Endothelial cell of umbilical vein (primary cell): ENCODE measurements around the gene PIEZO2. TPM values are rescaled to one million over a fixed set of nuclear protein-coding genes. Genes with fewer than 3 reads are reported as not detected.

ENCODE experiments used
- BruUV-seq: library from RNA; stranded (reverse); fragments of 400-500 nt; replicated peaks from 2 replicates; lab custom pipeline; 2021; lab: Mats Ljungman, UMichigan
- CTCF ChIA-PET: fragments of 300-600, 350-600 bp; sonication (Branson Sonifier 250); formaldehyde crosslinking; loops from one replicate; lab custom pipeline; 2021; ENCODE audit warnings: antibody characterized with exemption, inconsistent platforms; lab: Charles Lee
- POLR2A ChIA-PET: fragments of 300-600, 350-600 bp; sonication (Branson Sonifier 250); formaldehyde crosslinking; loops from one replicate; lab custom pipeline; 2021; ENCODE audit warnings: antibody characterized with exemption, inconsistent platforms; lab: Charles Lee
- DNase-seq: peaks from one replicate; pipeline ENCODE4 v3.0.0-alpha.2; 2011; ENCODE audit warnings: low read depth, low spot score
- FAIRE-seq: peaks from 2 replicates; lab custom pipeline; 2011; peaks lifted over from hg19 to GRCh38; lab: Jason Lieb, UNC
- H2AFZ ChIP-seq: 2 replicates; pipeline ENCODE4 v1.6.0; 2012; ENCODE audit warnings: low read depth, low read length, control low read depth, inconsistent platforms
- H3K27ac ChIP-seq: 2 replicates; pipeline ENCODE4 v1.5.1; 2011; ENCODE audit warnings: low read depth, mild to moderate bottlenecking, control low read depth, low read length, moderate library complexity; ENCODE audit not compliant: insufficient read depth
- H3K27me3 ChIP-seq, 2 experiments: 2 replicates each; pipeline versions ENCODE4 v1.6.0 to v1.6.1; 2011; ENCODE audit warnings: low read length in 2 of 2, mixed read lengths in 1 of 2; ENCODE audit not compliant: control insufficient read depth in 2 of 2, insufficient read depth in 2 of 2
- H3K36me3 ChIP-seq, 2 experiments: 2 replicates in 1 of 2; 3 replicates in 1 of 2; pipeline ENCODE4 v1.5.1; 2011; ENCODE audit warnings: low read length in 2 of 2, mild to moderate bottlenecking in 1 of 2, moderate library complexity in 1 of 2; ENCODE audit not compliant: control insufficient read depth in 2 of 2, insufficient read depth in 2 of 2; ENCODE audit errors: extremely low read depth in 1 of 2
- H3K4me1 ChIP-seq: 3 replicates; pipeline ENCODE4 v1.5.1; 2011; ENCODE audit warnings: mild to moderate bottlenecking, low read length; ENCODE audit not compliant: control insufficient read depth, insufficient read depth; ENCODE audit errors: extremely low read depth
- H3K4me2 ChIP-seq: 2 replicates; pipeline ENCODE4 v1.6.1; 2011; ENCODE audit warnings: low read length, control low read depth, mixed read lengths; ENCODE audit not compliant: insufficient read depth
- H3K4me3 ChIP-seq, 3 experiments: fragments of 200-600 bp in 1 of 3; sonication (generic), shearing (Covaris generic) in 1 of 3; replicated peaks in 1 of 3; 2 replicates each; pipeline ENCODE4 v1.5.1; 2011 to 2016; ENCODE audit warnings: control low read depth in 3 of 3, low read length in 3 of 3, mild to moderate bottlenecking in 2 of 3, inconsistent platforms in 1 of 3, low read depth in 1 of 3, moderate library complexity in 1 of 3; ENCODE audit not compliant: insufficient read depth in 1 of 3
- H3K79me2 ChIP-seq: 2 replicates; pipeline ENCODE4 v1.6.0; 2012; ENCODE audit warnings: low read length, inconsistent platforms; ENCODE audit not compliant: control insufficient read depth, insufficient read depth
- H3K9ac ChIP-seq: replicated peaks from 2 replicates; pipeline ENCODE3; 2011; ENCODE audit warnings: low read length, control low read depth; ENCODE audit not compliant: insufficient read depth; ENCODE audit errors: extremely low read depth
- H3K9me1 ChIP-seq: replicated peaks from 3 replicates; pipeline ENCODE4 v1.6.0; 2011; ENCODE audit warnings: mild to moderate bottlenecking, low read length; ENCODE audit not compliant: control insufficient read depth, insufficient read depth; ENCODE audit errors: extremely low read depth
- H3K9me3 ChIP-seq: replicated peaks from 2 replicates; pipeline ENCODE4 v1.5.1; 2012; ENCODE audit warnings: low read length, inconsistent platforms; ENCODE audit not compliant: control insufficient read depth, insufficient read depth
- H4K20me1 ChIP-seq: replicated peaks from 2 replicates; pipeline ENCODE3; 2011; ENCODE audit warnings: mild to moderate bottlenecking, low read length; ENCODE audit not compliant: control insufficient read depth, insufficient read depth; ENCODE audit errors: extremely low read depth
- EZH2 ChIP-seq: IDR thresholded peaks from 2 replicates; pipeline ENCODE4 v1.6.1; 2012; ENCODE audit warnings: borderline replicate concordance, low read depth, mild to moderate bottlenecking, moderate library complexity, low read length, inconsistent platforms; ENCODE audit not compliant: severe bottlenecking
- FOS ChIP-seq: IDR thresholded peaks from 2 replicates; pipeline ENCODE4 v1.6.1; 2011; ENCODE audit warnings: mild to moderate bottlenecking, low read length, moderate library complexity, borderline replicate concordance; ENCODE audit not compliant: insufficient read depth
- GATA2 ChIP-seq: IDR thresholded peaks from 2 replicates; pipeline ENCODE4 v1.7.0; 2011; ENCODE audit warnings: low read depth, mild to moderate bottlenecking, moderate library complexity, mixed read lengths, low read length; ENCODE audit not compliant: insufficient read length, insufficient read depth
- JUN ChIP-seq: IDR thresholded peaks from 2 replicates; pipeline ENCODE4 v1.6.1; 2011; ENCODE audit warnings: borderline replicate concordance, low read depth; ENCODE audit not compliant: insufficient read length, insufficient read depth
- MYC ChIP-seq: IDR thresholded peaks from one replicate; pipeline ENCODE4 v1.6.1; 2011; ENCODE audit warnings: mild to moderate bottlenecking, low read depth, low read length
- POLR2A ChIP-seq: IDR thresholded peaks from 2 replicates; pipeline ENCODE4 v1.6.1; 2012; ENCODE audit warnings: low read depth, mild to moderate bottlenecking, control low read depth, low read length
- POLR2AphosphoS5 ChIP-seq: IDR thresholded peaks from 2 replicates; pipeline ENCODE4 v1.6.1; 2012; ENCODE audit warnings: low read depth, mild to moderate bottlenecking, control low read depth, low read length, moderate library complexity; ENCODE audit not compliant: insufficient read depth
- dilution Hi-C: fragments of 300-500 bp; cut with MboI; formaldehyde crosslinking; loops from one replicate; pipeline ENCODE4 v1.15.0; 2019; ENCODE audit warnings: low sequenced_read_pairs; ENCODE audit not compliant: extremely low pct_ligation_motif_present
- intact Hi-C: fragments of 100-400 bp; cut with micrococcal nuclease; formaldehyde crosslinking; loops from one replicate; pipeline ENCODE4 v1.10.0; 2022
- polyA plus RNA-seq, 4 experiments: library from polyadenylated mRNA; depleted of rRNA in 3 of 4; stranded (reverse) in 3 of 4; unstranded in 1 of 4; fragments of >200 nt; gene quantifications; 2 replicates each; pipeline versions ENCODE4 v1.2.1 to v1.2.3, GENCODE V29; 2011 to 2012; ENCODE audit warnings: missing spikeins in 1 of 4
- total RNA-seq: library from RNA; stranded (reverse); gene quantifications from 2 replicates; pipeline ENCODE4 v1.2.3, GENCODE V29; 2021
- TF ChIP-seq, protein P1 (sequence below), 2 donors: IDR thresholded peaks; 1 replicate in 1 of 2; 2 replicates in 1 of 2; pipeline ENCODE4 v1.5.1; 2011; ENCODE audit warnings: low read length in 2 of 2, mild to moderate bottlenecking in 2 of 2, moderate library complexity in 2 of 2, control low read depth in 1 of 2, inconsistent platforms in 1 of 2, low read depth in 1 of 2; ENCODE audit not compliant: insufficient read depth in 1 of 2; ENCODE audit errors: extremely low read depth in 1 of 2
- TF ChIP-seq, protein P2 (sequence below): IDR thresholded peaks from 2 replicates; pipeline ENCODE4 v1.6.1; 2011; ENCODE audit not compliant: insufficient read depth, insufficient read length

The PIEZO2 gene
- total and polyA plus RNA-seq, 2 donors (not counting 3 experiments of a cell fraction or from before 2014, with no cell fraction given): 1.7 to 11.2 TPM

DNA sequence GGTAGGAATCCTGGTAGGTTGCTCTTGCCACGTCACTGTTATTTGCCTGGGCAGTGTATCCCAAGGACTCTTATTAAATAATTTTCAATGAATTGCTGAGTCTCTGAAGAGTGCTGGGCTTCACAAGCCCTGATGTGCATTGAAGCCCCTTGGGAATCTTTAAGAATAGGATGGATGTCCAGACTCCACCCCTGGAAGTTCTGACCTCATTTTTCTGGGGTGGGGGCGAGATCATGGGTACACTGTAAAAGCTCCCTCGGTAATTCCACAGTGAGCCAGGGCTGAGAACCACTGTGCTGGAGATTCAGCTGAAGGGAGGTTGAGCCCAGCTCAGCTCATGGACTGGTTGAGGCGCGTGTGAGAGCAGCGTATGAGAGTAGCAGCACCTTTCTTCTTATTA, 140.2 kb downstream of the PIEZO2 start:
- Histone ChIP-seq H3K4me1 (peaks cover 29% of the 10 kb centered on the region), H3K4me2 (no peak overlapping the region), H4K20me1 (no peaks in the 10 kb centered on the region), H3K79me2 (no peaks in the 10 kb centered on the region), H3K9ac (no peak overlapping the region), H2AFZ (no peak overlapping the region), H3K9me3 (no peaks in the 10 kb centered on the region), H3K27ac (no peak overlapping the region), H3K27me3 (no peaks in the 10 kb centered on the region), H3K36me3 (no peaks in the 10 kb centered on the region), H3K4me3 (no peak overlapping the region), H3K9me1 (no peaks in the 10 kb centered on the region)
- no TSS peak for BruUV-seq
- TF ChIP-seq POLR2A: no peak
- no peak for TF ChIP-seq POLR2AphosphoS5
- TF ChIP-seq GATA2: no peak
- TF ChIP-seq MYC: no peak
- TF ChIP-seq JUN: no peak
- no peak for TF ChIP-seq EZH2
- intact Hi-C loops: loop anchor here (5.0 kb wide), 1 partner anchor 33 kb away; no protein-coding TSS in a partner anchor
- ChIA-PET CTCF (no interaction called here), POLR2A (no interaction called here)
- DNase-seq (no peak), FAIRE-seq (no peak)
- dilution Hi-C loops: no loop called here

DNA sequence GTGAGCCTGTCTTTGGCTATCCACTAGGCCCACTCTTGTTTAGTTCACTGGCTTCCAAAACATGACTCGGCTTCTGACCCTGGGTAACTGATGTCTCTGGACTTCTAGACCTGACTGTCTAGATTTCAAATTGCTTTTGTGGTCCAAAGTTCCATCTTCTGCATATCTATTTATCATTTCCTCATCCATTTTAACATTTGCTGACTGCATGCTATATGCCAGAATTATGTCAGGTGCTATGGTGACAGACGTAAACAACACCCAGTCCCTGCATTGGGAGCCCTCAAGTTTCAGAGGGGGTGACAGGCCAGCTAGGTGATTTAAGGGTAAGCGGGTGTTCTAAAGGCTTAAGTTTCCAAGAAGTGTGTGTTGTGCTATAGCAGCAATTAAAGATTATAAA, 140.9 kb downstream of the PIEZO2 start:
- Histone ChIP-seq H3K9me1 (no peaks in the 10 kb centered on the region), H3K4me3 (no peak overlapping the region), H3K36me3 (no peaks in the 10 kb centered on the region), H3K4me2 (no peak overlapping the region), H3K9me3 (no peaks in the 10 kb centered on the region), H4K20me1 (no peaks in the 10 kb centered on the region), H3K9ac (no peak overlapping the region), H3K4me1 (peaks cover 35% of the 10 kb centered on the region), H3K27me3 (no peaks in the 10 kb centered on the region), H3K27ac (no peak overlapping the region), H2AFZ (no peak overlapping the region), H3K79me2 (no peaks in the 10 kb centered on the region)
- FAIRE-seq (no peak), DNase-seq (no peak)
- TF ChIP-seq, protein P1, sequence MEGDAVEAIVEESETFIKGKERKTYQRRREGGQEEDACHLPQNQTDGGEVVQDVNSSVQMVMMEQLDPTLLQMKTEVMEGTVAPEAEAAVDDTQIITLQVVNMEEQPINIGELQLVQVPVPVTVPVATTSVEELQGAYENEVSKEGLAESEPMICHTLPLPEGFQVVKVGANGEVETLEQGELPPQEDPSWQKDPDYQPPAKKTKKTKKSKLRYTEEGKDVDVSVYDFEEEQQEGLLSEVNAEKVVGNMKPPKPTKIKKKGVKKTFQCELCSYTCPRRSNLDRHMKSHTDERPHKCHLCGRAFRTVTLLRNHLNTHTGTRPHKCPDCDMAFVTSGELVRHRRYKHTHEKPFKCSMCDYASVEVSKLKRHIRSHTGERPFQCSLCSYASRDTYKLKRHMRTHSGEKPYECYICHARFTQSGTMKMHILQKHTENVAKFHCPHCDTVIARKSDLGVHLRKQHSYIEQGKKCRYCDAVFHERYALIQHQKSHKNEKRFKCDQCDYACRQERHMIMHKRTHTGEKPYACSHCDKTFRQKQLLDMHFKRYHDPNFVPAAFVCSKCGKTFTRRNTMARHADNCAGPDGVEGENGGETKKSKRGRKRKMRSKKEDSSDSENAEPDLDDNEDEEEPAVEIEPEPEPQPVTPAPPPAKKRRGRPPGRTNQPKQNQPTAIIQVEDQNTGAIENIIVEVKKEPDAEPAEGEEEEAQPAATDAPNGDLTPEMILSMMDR (IDR thresholded peaks at IDR 0.05; ENCODE audit: extremely low read depth in 1 of 2, insufficient read depth in 1 of 2, low read depth in 1 of 2, low read length in 2 of 2): no peak
- TF ChIP-seq FOS (no peak), GATA2 (no peak), JUN (no peak), EZH2 (no peak), POLR2A (no peak), POLR2AphosphoS5 (no peak), MYC (no peak)
- TF ChIP-seq, protein P2, sequence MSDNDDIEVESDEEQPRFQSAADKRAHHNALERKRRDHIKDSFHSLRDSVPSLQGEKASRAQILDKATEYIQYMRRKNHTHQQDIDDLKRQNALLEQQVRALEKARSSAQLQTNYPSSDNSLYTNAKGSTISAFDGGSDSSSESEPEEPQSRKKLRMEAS: no peak
- dilution Hi-C loops (no loop called here), intact Hi-C loops (loop anchor here (5.0 kb wide), 1 partner anchor 34 kb away; no protein-coding TSS in a partner anchor)
- ChIA-PET CTCF (no interaction called here), POLR2A (no interaction called here)
- no TSS peak for BruUV-seq
